ENCODE data around the gene TTLL4. TPM values are rescaled to one million over a fixed set of nuclear protein-coding genes. Genes with fewer than 3 reads are reported as not detected.

The TTLL4 gene
- total RNA-seq, 1 donor from 2014 or later: 39.8 TPM

DNA sequence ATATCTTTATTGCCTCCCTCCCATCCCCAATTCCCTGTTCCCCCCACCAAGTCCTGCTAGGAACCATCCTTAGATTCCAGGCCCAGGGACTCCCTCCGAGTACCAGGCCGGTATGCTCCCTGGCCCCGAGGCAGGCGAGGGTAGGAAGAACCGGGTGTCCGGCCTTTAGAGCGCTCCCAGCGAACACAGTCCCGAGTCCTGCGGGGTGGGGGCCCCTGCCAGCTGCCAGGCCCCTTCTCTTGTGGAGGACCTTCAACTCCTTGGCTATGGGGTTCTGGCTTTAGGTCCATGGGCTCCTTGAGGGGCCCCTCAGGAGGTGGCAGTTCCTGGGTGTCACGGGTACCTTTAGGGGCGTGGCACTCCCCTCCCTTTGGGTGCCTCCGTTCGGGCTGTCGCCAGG, 46.7 kb upstream of the TTLL4 start:
- no peak overlapping the region for H3K27ac ChIP-seq
- peaks cover 3% of the 10 kb centered on the region for H3K4me1 ChIP-seq
- H3K9ac ChIP-seq: no peak overlapping the region
- H3K4me3 ChIP-seq: no peak overlapping the region
- Mint-ChIP-seq H3K36me3 (peaks cover 24% of the 10 kb centered on the region), H3K9me3 (no peaks in the 10 kb centered on the region), H3K4me1 (peaks cover 11% of the 10 kb centered on the region), H3K27ac (no peak overlapping the region), H3K4me3 (no peak overlapping the region), H3K27me3 (ENCODE audit: insufficient read depth, low read depth) (peaks cover 8% of the 10 kb centered on the region)
- peaks cover under 1% of the 10 kb centered on the region for H3F3A ChIP-seq (ENCODE audit: low read depth)
- H3K36me3 ChIP-seq: no peaks in the 10 kb centered on the region
- H3K4me2 ChIP-seq: no peak overlapping the region
- H2AFZ ChIP-seq (replicated peaks): no peak overlapping the region
- H3K9me3 ChIP-seq (ENCODE audit: low read depth): no peaks in the 10 kb centered on the region
- no peaks in the 10 kb centered on the region for H4K20me1 ChIP-seq (ENCODE audit: low read depth)
- H3K79me2 ChIP-seq (ENCODE audit: low read depth): peaks cover 14% of the 10 kb centered on the region
- no peak for DNase-seq (ENCODE audit: low spot score)
- TF ChIP-seq EZH2 (IDR thresholded peaks at IDR 0.05) (no peak), EZH2phosphoT487 (IDR thresholded peaks at IDR 0.05) (no peak)
- TF ChIP-seq, protein P1, sequence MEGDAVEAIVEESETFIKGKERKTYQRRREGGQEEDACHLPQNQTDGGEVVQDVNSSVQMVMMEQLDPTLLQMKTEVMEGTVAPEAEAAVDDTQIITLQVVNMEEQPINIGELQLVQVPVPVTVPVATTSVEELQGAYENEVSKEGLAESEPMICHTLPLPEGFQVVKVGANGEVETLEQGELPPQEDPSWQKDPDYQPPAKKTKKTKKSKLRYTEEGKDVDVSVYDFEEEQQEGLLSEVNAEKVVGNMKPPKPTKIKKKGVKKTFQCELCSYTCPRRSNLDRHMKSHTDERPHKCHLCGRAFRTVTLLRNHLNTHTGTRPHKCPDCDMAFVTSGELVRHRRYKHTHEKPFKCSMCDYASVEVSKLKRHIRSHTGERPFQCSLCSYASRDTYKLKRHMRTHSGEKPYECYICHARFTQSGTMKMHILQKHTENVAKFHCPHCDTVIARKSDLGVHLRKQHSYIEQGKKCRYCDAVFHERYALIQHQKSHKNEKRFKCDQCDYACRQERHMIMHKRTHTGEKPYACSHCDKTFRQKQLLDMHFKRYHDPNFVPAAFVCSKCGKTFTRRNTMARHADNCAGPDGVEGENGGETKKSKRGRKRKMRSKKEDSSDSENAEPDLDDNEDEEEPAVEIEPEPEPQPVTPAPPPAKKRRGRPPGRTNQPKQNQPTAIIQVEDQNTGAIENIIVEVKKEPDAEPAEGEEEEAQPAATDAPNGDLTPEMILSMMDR (IDR thresholded peaks at IDR 0.05): no peak
- no peaks in the 10 kb centered on the region for H3K27me3 ChIP-seq

DNA sequence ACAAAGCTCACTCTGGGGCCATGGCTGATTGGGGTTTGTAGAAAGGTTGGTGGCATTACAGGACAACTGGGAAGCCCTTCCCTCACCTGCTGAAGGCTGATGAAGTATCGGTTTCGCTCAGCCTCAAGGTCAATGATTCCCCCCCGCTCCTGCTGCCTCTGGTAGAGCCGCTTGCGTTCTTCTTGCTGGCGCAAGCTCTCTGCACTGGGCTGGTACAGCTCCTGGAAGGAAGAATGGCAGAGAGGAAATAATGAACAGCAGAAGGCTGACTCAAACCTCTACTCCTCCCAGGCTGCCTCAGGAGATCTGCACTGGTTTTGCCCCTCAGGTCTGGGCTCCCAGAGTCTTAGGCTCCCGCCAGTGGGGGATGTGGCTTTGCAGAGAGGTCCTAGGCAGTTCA, 46.0 kb upstream of the TTLL4 start:
- Histone ChIP-seq H2AFZ (replicated peaks) (no peak overlapping the region), H3K4me1 (peaks cover 3% of the 10 kb centered on the region), H3K4me3 (no peak overlapping the region), H3K36me3 (no peaks in the 10 kb centered on the region), H3K9me3 (ENCODE audit: low read depth) (no peaks in the 10 kb centered on the region), H3K9ac (no peak overlapping the region), H3F3A (ENCODE audit: low read depth) (no peaks in the 10 kb centered on the region), H4K20me1 (ENCODE audit: low read depth) (no peaks in the 10 kb centered on the region), H3K27ac (no peak overlapping the region), H3K79me2 (ENCODE audit: low read depth) (peaks cover 17% of the 10 kb centered on the region), H3K27me3 (no peaks in the 10 kb centered on the region), H3K4me2 (no peak overlapping the region)
- H3K4me3 Mint-ChIP-seq: no peak overlapping the region
- H3K36me3 Mint-ChIP-seq: peaks cover 21% of the 10 kb centered on the region
- peaks cover 5% of the 10 kb centered on the region for H3K27me3 Mint-ChIP-seq (ENCODE audit: insufficient read depth, low read depth)
- no peak for DNase-seq (ENCODE audit: low spot score)
- H3K27ac Mint-ChIP-seq: no peak overlapping the region
- TF ChIP-seq EZH2phosphoT487 (IDR thresholded peaks at IDR 0.05): no peak
- H3K9me3 Mint-ChIP-seq: no peaks in the 10 kb centered on the region
- H3K4me1 Mint-ChIP-seq: peaks cover 8% of the 10 kb centered on the region

DNA sequence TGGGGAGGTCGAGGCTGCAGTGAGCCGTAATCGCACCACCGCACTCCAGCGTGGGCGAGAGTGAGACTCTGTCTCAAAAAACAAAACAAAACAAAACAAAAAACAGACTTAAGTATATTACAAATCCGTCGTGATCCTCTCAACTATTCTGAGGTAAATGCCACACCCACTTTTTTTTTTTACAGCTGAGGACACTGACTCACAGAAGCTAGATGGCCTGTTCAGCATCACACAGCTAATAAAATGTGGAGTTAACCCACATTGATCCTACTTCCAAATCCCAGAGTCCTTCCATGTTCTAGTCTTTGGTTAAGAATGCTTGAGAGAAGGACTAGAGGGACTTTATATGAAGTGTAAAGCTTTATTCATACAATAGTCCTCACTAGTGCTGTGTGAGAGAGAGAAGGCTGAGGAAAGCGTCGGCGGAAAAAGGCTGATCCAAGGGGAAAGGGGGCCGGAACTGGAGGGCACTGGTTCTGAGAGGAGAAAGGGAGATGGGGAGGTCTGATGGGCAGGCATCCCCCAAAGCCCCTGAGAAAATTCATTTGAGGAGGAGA, 39.5 kb upstream of the TTLL4 start:
- H3K4me2 ChIP-seq: peak overlapping the region; percentile 94
- H3K4me3 ChIP-seq: peak overlapping the region; percentile 86
- peak overlapping the region; percentile 99 for H3K4me3 Mint-ChIP-seq
- no peaks in the 10 kb centered on the region for H3K27me3 ChIP-seq
- H3K27me3 Mint-ChIP-seq (ENCODE audit: insufficient read depth, low read depth): peaks cover 2% of the 10 kb centered on the region
- peak; percentile 26 for DNase-seq (ENCODE audit: low spot score)
- H3K9me3 Mint-ChIP-seq: no peaks in the 10 kb centered on the region
- TF ChIP-seq EZH2phosphoT487 (IDR thresholded peaks at IDR 0.05) (no peak), EZH2 (IDR thresholded peaks at IDR 0.05) (no peak)
- TF ChIP-seq, protein P1 (IDR thresholded peaks at IDR 0.05): no peak
- H3K36me3 ChIP-seq: no peaks in the 10 kb centered on the region
- no peaks in the 10 kb centered on the region for H3K9me3 ChIP-seq (ENCODE audit: low read depth)
- peak overlapping the region; percentile 87 for H3K9ac ChIP-seq
- peak overlapping the region; percentile 96 for H2AFZ ChIP-seq (replicated peaks)
- peaks cover 21% of the 10 kb centered on the region for H3K4me1 Mint-ChIP-seq
- peak overlapping the region; percentile 100 for H3K27ac Mint-ChIP-seq
- H3F3A ChIP-seq (ENCODE audit: low read depth): peaks cover 5% of the 10 kb centered on the region
- H4K20me1 ChIP-seq (ENCODE audit: low read depth): no peaks in the 10 kb centered on the region
- peaks cover 29% of the 10 kb centered on the region for H3K79me2 ChIP-seq (ENCODE audit: low read depth)
- peak overlapping the region; percentile 65 for H3K27ac ChIP-seq
- peaks cover 6% of the 10 kb centered on the region for H3K4me1 ChIP-seq
- peaks cover 9% of the 10 kb centered on the region for H3K36me3 Mint-ChIP-seq
